Loucy (cell line): ENCODE data around the gene STK4.
A peak's percentile ranks its signal among the peaks of the same experiment; 100 is the strongest.

Experiments used
- H2AFZ ChIP-seq: fragments of 200-600 bp; sonication (generic); 2 replicates; pipeline ENCODE4 v1.6.0; 2016; ENCODE audit warnings: antibody characterized with exemption, mild to moderate bottlenecking, low read length, moderate library complexity
- H3F3A ChIP-seq: fragments of 200-600 bp; 2 replicates; pipeline ENCODE4 v1.6.0; 2016; ENCODE audit warnings: antibody characterized with exemption, low read depth, mild to moderate bottlenecking
- H3K27me3 ChIP-seq: fragments of 200-600 bp; sonication (generic); 2 replicates; pipeline ENCODE4 v1.6.1; 2014; ENCODE audit warnings: low read length, mild to moderate bottlenecking; ENCODE audit not compliant: insufficient read depth, poor library complexity, severe bottlenecking
- H3K36me3 ChIP-seq: fragments of 200-600 bp; sonication (generic); 2 replicates; pipeline ENCODE4 v1.6.1; 2016; ENCODE audit warnings: low read length; ENCODE audit not compliant: insufficient read depth
- H3K4me1 ChIP-seq: fragments of 200-600 bp; sonication (generic); 2 replicates; pipeline ENCODE4 v1.5.1; 2014; ENCODE audit warnings: low read length, mild to moderate bottlenecking; ENCODE audit not compliant: insufficient read depth, poor library complexity, severe bottlenecking
- H3K4me2 ChIP-seq: fragments of 200-600 bp; sonication (generic); 2 replicates; pipeline ENCODE4 v1.6.0; 2014; ENCODE audit warnings: antibody characterized with exemption, low read length, low read depth, mild to moderate bottlenecking; ENCODE audit not compliant: poor library complexity, severe bottlenecking
- H3K4me3 ChIP-seq: fragments of 200-600 bp; sonication (generic); 2 replicates; pipeline ENCODE4 v1.5.1; 2014; ENCODE audit warnings: low read length, mild to moderate bottlenecking, mixed read lengths; ENCODE audit not compliant: poor library complexity, severe bottlenecking
- H3K79me2 ChIP-seq: fragments of 200-600 bp; sonication (generic); 2 replicates; pipeline ENCODE4 v1.6.1; 2014; ENCODE audit warnings: low read length; ENCODE audit not compliant: insufficient read depth
- H3K9ac ChIP-seq: fragments of 200-600 bp; sonication (generic); 2 replicates; pipeline ENCODE4 v1.6.0; 2014; ENCODE audit warnings: mild to moderate bottlenecking, low read depth, low read length, moderate library complexity; ENCODE audit not compliant: poor library complexity, severe bottlenecking
- H3K9me2 ChIP-seq: fragments of 200-600 bp; sonication (generic); replicated peaks from 2 replicates; pipeline ENCODE4 v1.6.1; 2016; ENCODE audit warnings: low read depth, low read length, mixed read lengths
- H3K9me3 ChIP-seq: fragments of 200-600 bp; sonication (generic); 2 replicates; pipeline ENCODE4 v1.6.1; 2014; ENCODE audit warnings: mild to moderate bottlenecking, antibody characterized with exemption, low read length, low read depth; ENCODE audit not compliant: insufficient read depth
- H4K20me1 ChIP-seq: fragments of 200-600 bp; sonication (generic); 2 replicates; pipeline ENCODE4 v1.6.0; 2014; ENCODE audit warnings: antibody characterized with exemption, low read length, mild to moderate bottlenecking; ENCODE audit not compliant: insufficient read depth, poor library complexity, severe bottlenecking
- EZH2phosphoT487 ChIP-seq: fragments of 200-600 bp; IDR thresholded peaks from 2 replicates; pipeline ENCODE4 v1.6.1; 2018; ENCODE audit warnings: antibody characterized with exemption, mild to moderate bottlenecking, moderate library complexity, borderline replicate concordance
- TF ChIP-seq, protein P1 (sequence below): fragments of 200-600 bp; sonication (generic); conservative IDR thresholded peaks from 2 replicates; pipeline ENCODE4 v1.5.1; 2014; ENCODE audit warnings: mild to moderate bottlenecking, antibody characterized with exemption, low read length

The STK4 gene

DNA sequence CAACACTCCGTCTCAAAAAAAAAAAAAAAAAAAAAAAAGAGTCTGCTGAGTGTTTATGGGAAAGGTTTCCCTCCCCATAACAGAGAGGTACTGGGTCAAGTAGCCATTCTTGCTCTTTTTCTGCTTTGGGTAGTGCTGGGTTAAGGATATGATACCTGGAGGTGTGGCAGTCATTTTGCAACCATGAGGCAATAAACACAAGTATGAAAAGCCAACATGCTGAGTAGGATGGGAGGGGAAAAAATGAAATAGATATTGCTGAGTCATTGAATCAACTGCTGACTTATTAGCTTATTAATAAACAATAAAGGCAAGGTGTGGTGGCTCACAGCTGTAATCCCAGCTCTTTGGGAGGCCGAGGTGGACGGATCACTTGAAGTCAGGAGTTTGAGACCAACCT is 3.8 kb upstream of the STK4 start:
- H3K4me2 ChIP-seq, result no peak overlapping the region
- peaks cover 20% of the 10 kb centered on the region for H4K20me1 ChIP-seq
- no peak overlapping the region for H3K9ac ChIP-seq
- H3K36me3 ChIP-seq, result no peaks in the 10 kb centered on the region
- H3K79me2 ChIP-seq, result peaks cover 38% of the 10 kb centered on the region
- no peak overlapping the region for H2AFZ ChIP-seq
- H3K4me3 ChIP-seq, result no peak overlapping the region
- no peaks in the 10 kb centered on the region for H3K9me3 ChIP-seq
- H3K4me1 ChIP-seq, result peaks cover 39% of the 10 kb centered on the region
- H3F3A ChIP-seq, result no peaks in the 10 kb centered on the region
- no peak for TF ChIP-seq EZH2phosphoT487
- TF ChIP-seq, protein P1, sequence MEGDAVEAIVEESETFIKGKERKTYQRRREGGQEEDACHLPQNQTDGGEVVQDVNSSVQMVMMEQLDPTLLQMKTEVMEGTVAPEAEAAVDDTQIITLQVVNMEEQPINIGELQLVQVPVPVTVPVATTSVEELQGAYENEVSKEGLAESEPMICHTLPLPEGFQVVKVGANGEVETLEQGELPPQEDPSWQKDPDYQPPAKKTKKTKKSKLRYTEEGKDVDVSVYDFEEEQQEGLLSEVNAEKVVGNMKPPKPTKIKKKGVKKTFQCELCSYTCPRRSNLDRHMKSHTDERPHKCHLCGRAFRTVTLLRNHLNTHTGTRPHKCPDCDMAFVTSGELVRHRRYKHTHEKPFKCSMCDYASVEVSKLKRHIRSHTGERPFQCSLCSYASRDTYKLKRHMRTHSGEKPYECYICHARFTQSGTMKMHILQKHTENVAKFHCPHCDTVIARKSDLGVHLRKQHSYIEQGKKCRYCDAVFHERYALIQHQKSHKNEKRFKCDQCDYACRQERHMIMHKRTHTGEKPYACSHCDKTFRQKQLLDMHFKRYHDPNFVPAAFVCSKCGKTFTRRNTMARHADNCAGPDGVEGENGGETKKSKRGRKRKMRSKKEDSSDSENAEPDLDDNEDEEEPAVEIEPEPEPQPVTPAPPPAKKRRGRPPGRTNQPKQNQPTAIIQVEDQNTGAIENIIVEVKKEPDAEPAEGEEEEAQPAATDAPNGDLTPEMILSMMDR, result no peak
- H3K27me3 ChIP-seq, result no peaks in the 10 kb centered on the region
- no peaks in the 10 kb centered on the region for H3K9me2 ChIP-seq

DNA sequence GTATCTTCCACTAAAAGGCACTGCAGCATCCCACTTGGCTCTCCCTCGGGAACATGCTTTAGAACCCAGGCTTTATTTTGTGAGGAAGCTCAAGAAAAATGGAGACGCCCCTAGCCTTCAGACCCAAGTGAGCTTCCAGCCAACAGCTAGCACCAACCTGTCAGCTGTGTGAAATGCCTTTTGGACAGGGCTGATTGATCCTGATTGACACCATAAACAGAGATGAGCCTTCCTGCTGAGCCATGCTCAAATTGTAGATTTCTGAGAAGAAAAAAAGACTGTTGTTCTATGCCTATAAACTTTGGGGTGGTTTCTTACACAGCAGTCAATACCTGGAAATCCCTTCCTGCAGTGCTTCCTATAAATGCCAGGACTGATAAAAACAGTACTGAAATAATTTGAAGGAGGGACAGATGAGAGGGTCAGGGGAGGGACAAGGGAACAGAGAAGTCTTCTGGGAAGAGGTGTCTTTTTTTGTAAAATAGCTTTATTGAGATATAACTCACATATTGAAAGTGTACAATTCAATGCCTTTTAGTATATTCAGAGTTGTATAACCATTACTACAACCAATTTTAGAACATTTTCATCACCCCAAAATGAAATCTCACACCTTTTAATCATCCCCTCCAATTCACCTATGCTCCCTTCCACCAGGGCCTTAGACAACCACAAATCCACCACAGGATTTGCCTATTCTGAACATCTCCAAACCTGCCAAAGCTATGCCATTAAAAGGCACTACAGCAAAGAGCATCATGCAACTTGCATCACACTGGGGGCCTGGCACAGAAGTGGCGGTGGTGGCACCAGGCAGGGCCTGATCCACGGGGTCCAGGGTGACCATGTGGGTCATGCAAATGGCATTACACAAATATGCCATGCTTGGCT is 2.7 kb upstream of the STK4 start:
- H3K9ac ChIP-seq, result no peak overlapping the region
- H3F3A ChIP-seq, result no peaks in the 10 kb centered on the region
- no peaks in the 10 kb centered on the region for H3K9me2 ChIP-seq
- H3K4me2 ChIP-seq, result no peak overlapping the region
- no peaks in the 10 kb centered on the region for H3K36me3 ChIP-seq
- TF ChIP-seq, protein P1, result no peak
- no peak for TF ChIP-seq EZH2phosphoT487
- H3K4me3 ChIP-seq, result no peak overlapping the region
- no peaks in the 10 kb centered on the region for H3K9me3 ChIP-seq
- no peak overlapping the region for H2AFZ ChIP-seq
- H3K4me1 ChIP-seq, result peaks cover 43% of the 10 kb centered on the region
- peaks cover 38% of the 10 kb centered on the region for H3K79me2 ChIP-seq
- H3K27me3 ChIP-seq, result no peaks in the 10 kb centered on the region
- peaks cover 22% of the 10 kb centered on the region for H4K20me1 ChIP-seq

- no peaks in the 10 kb centered on the region for H3K27me3 ChIP-seq
- H3F3A ChIP-seq, result peaks cover 3% of the 10 kb centered on the region; the same call in 1 of the 2 replicates
- peaks cover 40% of the 10 kb centered on the region for H3K79me2 ChIP-seq
- peak overlapping the region; percentile 96 for H3K4me3 ChIP-seq
- peak overlapping the region; percentile 93 for H2AFZ ChIP-seq
- H3K9me2 ChIP-seq, result no peaks in the 10 kb centered on the region
- TF ChIP-seq EZH2phosphoT487, result no peak
- TF ChIP-seq, protein P1, result no peak
- no peaks in the 10 kb centered on the region for H3K9me3 ChIP-seq
- peaks cover 46% of the 10 kb centered on the region for H3K4me1 ChIP-seq
- H3K4me2 ChIP-seq, result peak overlapping the region; percentile 85
- no peaks in the 10 kb centered on the region for H3K36me3 ChIP-seq
- H4K20me1 ChIP-seq, result peaks cover 17% of the 10 kb centered on the region
- H3K9ac ChIP-seq, result peak overlapping the region; percentile 80
Observed at GRCh38 chr20:44965651-44966029, 672 bp upstream of the STK4 start.
